Measurements from ENCODE around the gene RPS18. TPM values are rescaled to one million over a fixed set of nuclear protein-coding genes. Genes with fewer than 3 reads are reported as not detected.
A peak's percentile ranks its signal among the peaks of the same experiment; 100 is the strongest.

RPS18 gene
- total and polyA plus RNA-seq, 2 of the 13 experiments (the other 11 are each of a cell fraction or from before 2014, with no cell fraction given): 3,896 to 5,806 TPM

DNA sequence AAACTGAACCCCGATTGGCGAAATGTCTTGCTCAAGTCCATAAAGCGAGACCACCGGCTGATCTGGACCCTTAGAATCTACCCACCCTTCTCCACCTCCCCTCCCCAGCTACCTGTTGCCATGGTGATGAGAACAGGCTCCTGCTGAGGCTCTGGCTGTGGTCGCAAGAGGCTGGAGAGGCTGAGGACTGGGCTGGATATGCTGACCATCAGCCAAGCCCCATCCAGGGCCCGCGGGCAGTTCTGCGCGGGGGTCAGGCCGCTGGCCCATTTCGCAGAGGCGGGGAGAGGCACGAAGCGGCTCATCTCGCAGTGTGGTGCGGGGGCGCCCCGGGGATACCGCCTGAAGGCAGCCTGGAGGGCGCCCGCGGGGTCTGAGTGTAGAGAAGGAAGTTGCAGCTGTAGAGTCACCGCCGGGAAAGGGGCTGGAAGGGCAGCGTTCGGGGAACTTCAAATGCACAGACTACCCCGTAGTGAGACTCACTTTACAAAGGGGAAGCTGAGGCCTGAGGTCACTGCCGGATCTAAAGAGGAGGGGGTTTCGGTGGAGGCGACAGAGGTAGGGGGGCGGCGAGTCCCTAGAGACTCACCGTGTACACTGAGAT is 41.3 kb downstream of the RPS18 start (continued):
- TF ChIP-seq CREB1 (IDR thresholded peaks at IDR 0.05): no peak
- TF ChIP-seq CREB1 (CRISPR knock-in tag; IDR thresholded peaks at IDR 0.05): no peak
- TF ChIP-seq HMG20B (CRISPR knock-in tag; conservative IDR thresholded peaks at IDR 0.05): no peak
- no peak for TF ChIP-seq ZFP62 (CRISPR knock-in tag; IDR thresholded peaks at IDR 0.05)
- no peak for TF ChIP-seq ZMAT5 (CRISPR knock-in tag; IDR thresholded peaks at IDR 0.05; ENCODE audit: borderline replicate concordance, low read depth)
- TF ChIP-seq HIC2 (CRISPR knock-in tag; IDR thresholded peaks at IDR 0.05; ENCODE audit: low read depth): 0 out of 2 replicates have a peak, but pooled peaks have one; percentile 4
- TF ChIP-seq YY1 (IDR thresholded peaks at IDR 0.05; ENCODE audit: insufficient read depth, insufficient replicate concordance, low read depth, low read length): no peak
- TF ChIP-seq SMC3 (IDR thresholded peaks at IDR 0.05; ENCODE audit: low read length): no peak
- TF ChIP-seq PHF8 (CRISPR knock-in tag; IDR thresholded peaks at IDR 0.05): no peak
- TF ChIP-seq ATF7-NPFF (CRISPR knock-in tag; IDR thresholded peaks at IDR 0.05; ENCODE audit: low read depth): no peak
- TF ChIP-seq ESRRA (CRISPR knock-in tag; IDR thresholded peaks at IDR 0.05; ENCODE audit: low read depth): 0 out of 2 replicates have a peak, but pooled peaks have one; percentile 11
- no peak for TF ChIP-seq ZNF780A (CRISPR knock-in tag; IDR thresholded peaks at IDR 0.05)
- TF ChIP-seq ZNF333 (CRISPR knock-in tag; IDR thresholded peaks at IDR 0.05; ENCODE audit: borderline replicate concordance): peak; percentile 67; the same call in 1 of the 2 replicates
- no peak for TF ChIP-seq AFF4 (CRISPR knock-in tag; IDR thresholded peaks at IDR 0.05)
- no peak for TF ChIP-seq ETV6 (CRISPR knock-in tag; conservative IDR thresholded peaks at IDR 0.05)
- peak; percentile 18 for TF ChIP-seq ZNF883 (CRISPR knock-in tag; IDR thresholded peaks at IDR 0.05; ENCODE audit: not compliant biosample characterization)
- no peak; the same call in 1 of the 2 replicates for TF ChIP-seq ZBTB26 (CRISPR knock-in tag; IDR thresholded peaks at IDR 0.05; ENCODE audit: borderline replicate concordance)
- TF ChIP-seq SNAPC2 (CRISPR knock-in tag; IDR thresholded peaks at IDR 0.05): peak; percentile 63; the same call in 1 of the 2 replicates
- TF ChIP-seq NFKBIZ (CRISPR knock-in tag; IDR thresholded peaks at IDR 0.05): no peak
- TF ChIP-seq BCL6 (CRISPR knock-in tag; IDR thresholded peaks at IDR 0.05): no peak
- no peak for TF ChIP-seq NFE2L1 (CRISPR knock-in tag; IDR thresholded peaks at IDR 0.05; ENCODE audit: borderline replicate concordance)
- no peak for TF ChIP-seq ZNF550 (CRISPR knock-in tag; IDR thresholded peaks at IDR 0.05; ENCODE audit: borderline replicate concordance)
- no peak for TF ChIP-seq PHB2 (IDR thresholded peaks at IDR 0.05; ENCODE audit: partially characterized antibody)

All from HepG2 (cell line).